K562 (cell line): ENCODE data around the gene NFATC2. TPM values are rescaled to one million over a fixed set of nuclear protein-coding genes. Genes with fewer than 3 reads are reported as not detected.

Experiments used
- HMGXB4 ChIP-seq: sonication (generic); formaldehyde crosslinking; IDR thresholded peaks from 2 replicates; pipeline ENCODE4 v1.8.1; 2023; ENCODE audit warnings: mild to moderate bottlenecking, missing genetic modification reagents
- JUND ChIP-seq, 2 experiments: IDR thresholded peaks; 2 replicates in 1 of 2; 3 replicates in 1 of 2; pipeline ENCODE4 v1.6.1; 2011; ENCODE audit warnings: borderline replicate concordance in 2 of 2, low read depth in 2 of 2, low read length in 2 of 2, improper control_type of control experiment in 1 of 2, missing biosample characterization in 1 of 2, missing genetic modification characterization in 1 of 2, missing genetic modification reagents in 1 of 2
- ZNF592 ChIP-seq: fragments of 450-650 bp; IDR thresholded peaks from 2 replicates; pipeline ENCODE4 v1.6.1; 2017; ENCODE audit warnings: antibody characterized with exemption, mild to moderate bottlenecking
- polyA plus RNA-seq, 8 experiments: library from polyadenylated mRNA; depleted of rRNA in 4 of 8; stranded (reverse) in 5 of 8; unstranded in 3 of 8; fragments of >200 nt; fragmentation: Nextera tagmentation in 2 of 8; fragmentation: Illumina TruSeq in 1 of 8; extraction: Ambion mirVana in 2 of 8; extraction: Trizol in 1 of 8; gene quantifications; 2 replicates each; pipeline versions ENCODE4 v1.2.1 to v1.2.3, GENCODE V29; 2011 to 2014; ENCODE audit warnings: inconsistent platforms in 1 of 8, missing spikeins in 1 of 8
- total RNA-seq, 7 experiments: library from RNA; depleted of rRNA in 6 of 7; stranded (reverse); fragments of >200 nt in 6 of 7; fragmentation: Illumina TruSeq in 2 of 7; extraction: Trizol in 2 of 7; gene quantifications; 2 replicates each; pipeline versions ENCODE4 v1.2.1 to v1.2.3, GENCODE V29; 2011 to 2021; ENCODE audit warnings: low replicate concordance in 1 of 7

The NFATC2 gene
- total and polyA plus RNA-seq, 9 of the 15 experiments (the other 6 are each of a cell fraction or from before 2014, with no cell fraction given), result 1.9 to 11.2 (median 3.0) TPM

GRCh38 chr20:51434580-51435247 lies 107.8 kb downstream of the NFATC2 start (continued):
- TF ChIP-seq ZNF592 (0 out of 2 replicates have a peak, but pooled peaks have one; percentile 18), HMGXB4 (CRISPR knock-in tag) (no peak), JUND (IDR thresholded peaks at IDR 0.05; ENCODE audit: borderline replicate concordance, low read depth, low read length) (peak; percentile 54), JUND (tag; IDR thresholded peaks at IDR 0.05; ENCODE audit: borderline replicate concordance, low read depth, low read length) (peak; percentile 62; the same call in 1 of the 3 replicates)
